Central memory CD8-positive, alpha-beta T cell (primary cell): Measurements from ENCODE around the gene CACNB3.
A peak's percentile ranks its signal among the peaks of the same experiment; 100 is the strongest.
"Not testable (repeated sequence)": the region's sequence is repeated elsewhere in the genome, so short reads cannot be mapped to it uniquely, and the experiment has no call there.

Experiments used
- ATAC-seq: fragments of 150-1000 bp; cut with Tn5 transposase; replicated peaks from 2 replicates; pipeline ENCODE4 v1.10.0; 2022; ENCODE audit warnings: mild to moderate bottlenecking, moderate FRiP score, moderate number of reproducible peaks; ENCODE audit not compliant: poor library complexity, severe bottlenecking; ENCODE audit errors: extremely low read depth
- DNase-seq, 2 donors: peaks; one replicate each; pipeline ENCODE4 v3.0.0; 2021; ENCODE audit warnings: low spot score in 2 of 2
- H3K27ac Mint-ChIP-seq: one replicate; pipeline ENCODE4 v1.8.0; 2022; ENCODE audit warnings: low read depth, mild to moderate bottlenecking, moderate library complexity, mixed read lengths
- H3K27me3 Mint-ChIP-seq: one replicate; pipeline ENCODE4 v1.8.0; 2022; ENCODE audit warnings: mixed read lengths
- H3K36me3 Mint-ChIP-seq: one replicate; pipeline ENCODE4 v1.8.0; 2022; ENCODE audit warnings: mild to moderate bottlenecking, moderate library complexity, mixed read lengths; ENCODE audit not compliant: insufficient read depth
- H3K4me1 Mint-ChIP-seq: one replicate; pipeline ENCODE4 v1.8.0; 2022; ENCODE audit warnings: mixed read lengths
- H3K4me3 Mint-ChIP-seq: one replicate; pipeline ENCODE4 v1.8.0; 2022; ENCODE audit warnings: mild to moderate bottlenecking, moderate library complexity, mixed read lengths
- H3K9me3 Mint-ChIP-seq: one replicate; pipeline ENCODE4 v1.8.0; 2022; ENCODE audit warnings: mixed read lengths

The CACNB3 gene

GRCh38 chr12:48827513-48828096, 9.3 kb downstream of the CACNB3 start:
- peaks cover 24% of the 10 kb centered on the region for H3K4me1 Mint-ChIP-seq
- DNase-seq, result no peak
- no peak for ATAC-seq
- H3K36me3 Mint-ChIP-seq, result peaks cover 28% of the 10 kb centered on the region
- H3K27me3 Mint-ChIP-seq, result no peaks in the 10 kb centered on the region
- H3K4me3 Mint-ChIP-seq, result no peak overlapping the region
- no peaks in the 10 kb centered on the region for H3K9me3 Mint-ChIP-seq
- H3K27ac Mint-ChIP-seq, result no peak overlapping the region

- Mint-ChIP-seq H3K27me3 (no peaks in the 10 kb centered on the region), H3K4me3 (no peak overlapping the region), H3K27ac (no peak overlapping the region), H3K9me3 (no peaks in the 10 kb centered on the region), H3K4me1 (peaks cover 24% of the 10 kb centered on the region), H3K36me3 (peaks cover 35% of the 10 kb centered on the region)
- no peak for DNase-seq
- ATAC-seq, result no peak
These were observed 10.0 kb downstream of the CACNB3 start for GRCh38 chr12:48828293-48828692.

GRCh38 chr12:48828841-48829575, 10.7 kb downstream of the CACNB3 start:
- H3K4me3 Mint-ChIP-seq, result no peak overlapping the region
- H3K27ac Mint-ChIP-seq, result no peak overlapping the region
- H3K4me1 Mint-ChIP-seq, result peaks cover 18% of the 10 kb centered on the region
- no peaks in the 10 kb centered on the region for H3K27me3 Mint-ChIP-seq
- peaks cover 41% of the 10 kb centered on the region for H3K36me3 Mint-ChIP-seq
- no peaks in the 10 kb centered on the region for H3K9me3 Mint-ChIP-seq
- no peak for DNase-seq
- no peak for ATAC-seq

GRCh38 chr12:48831257-48831656, 13.0 kb downstream of the CACNB3 start:
- ATAC-seq (no peak), DNase-seq (no peak)
- no peaks in the 10 kb centered on the region for H3K9me3 Mint-ChIP-seq
- H3K27ac Mint-ChIP-seq, result no peak overlapping the region
- H3K4me1 Mint-ChIP-seq, result peaks cover 16% of the 10 kb centered on the region
- H3K27me3 Mint-ChIP-seq, result no peaks in the 10 kb centered on the region
- H3K4me3 Mint-ChIP-seq, result no peak overlapping the region
- peaks cover 59% of the 10 kb centered on the region for H3K36me3 Mint-ChIP-seq

GRCh38 chr12:48832321-48833060, 14.2 kb downstream of the CACNB3 start:
- no peaks in the 10 kb centered on the region for H3K27me3 Mint-ChIP-seq
- H3K4me3 Mint-ChIP-seq, result no peak overlapping the region
- H3K9me3 Mint-ChIP-seq, result no peaks in the 10 kb centered on the region
- no peak for DNase-seq
- peaks cover 16% of the 10 kb centered on the region for H3K4me1 Mint-ChIP-seq
- no peak overlapping the region for H3K27ac Mint-ChIP-seq
- ATAC-seq, result no peak
- peaks cover 71% of the 10 kb centered on the region for H3K36me3 Mint-ChIP-seq

- no peak for ATAC-seq
These were observed 19.8 kb downstream of the CACNB3 start for GRCh38 chr12:48838048-48838447.

GRCh38 chr12:48842021-48842420, 23.7 kb downstream of the CACNB3 start:
- peaks cover 78% of the 10 kb centered on the region for H3K36me3 Mint-ChIP-seq
- H3K4me3 Mint-ChIP-seq, H3K27ac Mint-ChIP-seq, H3K27me3 Mint-ChIP-seq, H3K4me1 Mint-ChIP-seq, H3K9me3 Mint-ChIP-seq, ATAC-seq, DNase-seq: not testable (repeated sequence)

More at GRCh38 chr12:48838048-48838447, 19.8 kb downstream of the CACNB3 start:
- peaks cover 4% of the 10 kb centered on the region for H3K4me1 Mint-ChIP-seq
- no peaks in the 10 kb centered on the region for H3K9me3 Mint-ChIP-seq
- DNase-seq, result no peak
- peak overlapping the region; percentile 15 for H3K27ac Mint-ChIP-seq
- H3K27me3 Mint-ChIP-seq, result no peaks in the 10 kb centered on the region
- H3K36me3 Mint-ChIP-seq, result peaks cover 77% of the 10 kb centered on the region
- H3K4me3 Mint-ChIP-seq, result no peak overlapping the region

- H3K9me3 Mint-ChIP-seq, result no peaks in the 10 kb centered on the region
- DNase-seq (peak; percentile 71 to 83), ATAC-seq (peak; percentile 91)
- H3K4me1 Mint-ChIP-seq, result peaks cover 42% of the 10 kb centered on the region
- H3K4me3 Mint-ChIP-seq, result peak within 1 kb of the TSS; percentile 99
- H3K27me3 Mint-ChIP-seq, result no peaks in the 10 kb centered on the region
- peak within 1 kb of the TSS; percentile 100 for H3K27ac Mint-ChIP-seq
- peaks cover 32% of the 10 kb centered on the region for H3K36me3 Mint-ChIP-seq
These were observed 33.8 kb downstream of the CACNB3 start, which contains the start of gene DDX23 for GRCh38 chr12:48851883-48852733. DDX23 (minus strand) TSS chr12:48852163; CDS start chr12:48845782, 6,381 bp downstream.

GRCh38 chr12:48852734-48853688, 34.7 kb downstream of the CACNB3 start:
- H3K4me1 Mint-ChIP-seq, result peaks cover 35% of the 10 kb centered on the region
- peak overlapping the region; percentile 100 for H3K27ac Mint-ChIP-seq
- DNase-seq (peak; percentile 86 to 92), ATAC-seq (peak; percentile 25)
- no peaks in the 10 kb centered on the region for H3K9me3 Mint-ChIP-seq
- H3K36me3 Mint-ChIP-seq, result peaks cover 29% of the 10 kb centered on the region
- H3K4me3 Mint-ChIP-seq, result peak overlapping the region; percentile 99
- no peaks in the 10 kb centered on the region for H3K27me3 Mint-ChIP-seq

GRCh38 chr12:48854488-48854887, 36.2 kb downstream of the CACNB3 start:
- Mint-ChIP-seq H3K9me3 (no peaks in the 10 kb centered on the region), H3K27ac (no peak overlapping the region), H3K4me1 (peaks cover 30% of the 10 kb centered on the region), H3K27me3 (no peaks in the 10 kb centered on the region), H3K4me3 (no peak overlapping the region), H3K36me3 (peaks cover 24% of the 10 kb centered on the region)
- no peak for DNase-seq
- ATAC-seq, result no peak

- H3K27ac Mint-ChIP-seq, H3K27me3 Mint-ChIP-seq, DNase-seq, H3K9me3 Mint-ChIP-seq, ATAC-seq, H3K4me3 Mint-ChIP-seq: not testable (repeated sequence)
- peaks cover 26% of the 10 kb centered on the region for H3K4me1 Mint-ChIP-seq
- peaks cover 22% of the 10 kb centered on the region for H3K36me3 Mint-ChIP-seq
These were observed 36.6 kb downstream of the CACNB3 start for GRCh38 chr12:48854932-48855331.
